HG02759 (cell line): ENCODE results near the gene CYB561.
"Not testable (repeated sequence)": the region's sequence is repeated elsewhere in the genome, so short reads cannot be mapped to it uniquely, and the experiment has no call there.

ENCODE experiments used
- ATAC-seq: cut with Tn5 transposase; IDR thresholded peaks from one replicate; pipeline ENCODE4 v1.9.1; 2021; ENCODE audit warnings: mild to moderate bottlenecking, moderate library complexity; ENCODE audit not compliant: unreplicated experiment

Gene CYB561

GRCh38 chr17:63479495-63480184, 33.5 kb upstream of the CYB561 start:
- no peak for ATAC-seq

DNA sequence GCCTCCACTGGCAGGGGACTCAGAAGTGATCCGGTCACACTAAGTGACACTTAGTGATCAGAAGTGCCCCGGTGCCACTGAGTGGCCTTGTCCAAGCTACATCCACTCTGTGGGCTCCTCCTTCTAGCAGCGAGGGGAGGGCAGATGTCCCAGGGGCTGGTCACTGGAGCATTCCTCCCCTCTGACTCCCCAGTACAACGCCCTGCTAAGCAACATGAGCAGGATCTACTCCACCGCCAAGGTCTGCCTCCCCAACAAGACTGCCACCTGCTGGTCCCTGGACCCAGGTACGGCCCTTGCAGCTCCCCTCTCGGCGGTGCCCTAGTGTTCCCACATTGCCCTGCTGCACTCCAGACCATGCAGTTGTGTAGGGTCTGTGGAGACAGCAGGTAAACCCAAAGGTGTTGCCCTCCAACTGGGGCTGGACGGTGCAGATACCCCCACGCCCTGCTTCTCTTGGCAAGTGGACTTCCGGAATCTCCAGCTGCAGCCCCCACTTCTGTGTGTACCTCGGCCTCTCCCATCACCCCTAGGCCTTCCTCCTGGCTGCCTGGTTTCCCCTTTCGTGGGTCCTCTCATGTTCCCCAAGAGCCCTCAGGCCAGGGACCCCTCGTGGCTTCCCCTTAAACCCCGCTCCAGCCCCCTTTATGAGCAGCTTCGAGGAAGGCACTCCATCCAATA, 32.8 kb upstream of the CYB561 start:
- peak; percentile 69 for ATAC-seq

DNA sequence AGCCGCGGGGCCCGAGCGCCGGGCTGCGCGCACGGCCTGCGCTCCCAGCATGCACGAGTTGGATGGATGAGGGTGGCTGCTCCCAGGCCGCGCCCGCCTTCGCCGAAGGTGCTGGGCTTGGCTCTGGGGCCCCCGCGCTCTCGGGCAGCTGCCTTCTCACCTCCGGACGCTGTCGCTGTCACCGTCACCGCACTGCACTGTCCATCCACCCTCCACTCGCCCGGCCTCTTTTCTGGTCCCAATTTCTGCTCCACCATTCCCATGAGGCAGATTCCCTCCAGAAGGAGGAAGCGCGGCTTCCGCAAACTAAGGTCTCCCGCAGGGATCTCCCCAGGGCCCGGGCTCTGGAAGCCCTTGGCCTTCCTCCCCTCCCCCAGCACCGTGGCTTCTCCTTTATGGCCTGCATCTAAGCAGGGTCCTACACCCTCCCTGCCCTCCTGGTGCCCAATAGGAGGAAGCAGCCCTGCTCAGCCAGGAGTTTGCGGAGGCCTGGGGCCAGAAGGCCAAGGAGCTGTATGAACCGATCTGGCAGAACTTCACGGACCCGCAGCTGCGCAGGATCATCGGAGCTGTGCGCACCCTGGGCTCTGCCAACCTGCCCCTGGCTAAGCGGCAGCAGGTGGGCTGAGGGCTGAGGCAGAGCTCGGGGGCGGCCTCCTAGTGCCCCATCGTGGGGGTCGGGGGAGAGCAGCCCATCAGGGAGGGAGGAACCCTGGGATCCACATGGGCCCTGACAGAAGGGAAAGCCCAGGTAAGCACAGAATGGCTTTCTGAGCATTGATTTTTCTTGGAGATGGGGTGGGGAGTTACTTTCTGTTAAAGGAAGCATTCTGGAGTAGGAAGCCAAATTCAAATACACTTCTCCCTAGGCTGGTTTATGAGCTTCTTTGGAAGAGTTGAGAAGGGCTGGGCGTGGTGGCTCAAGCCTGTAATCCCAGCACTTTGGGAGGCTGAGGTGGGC, 31.7 kb upstream of the CYB561 start:
- peak; percentile 24 for ATAC-seq

- ATAC-seq: peak; percentile 63
Measured at GRCh38 chr17:63476854-63477479, 30.9 kb upstream of the CYB561 start, which contains the start of gene ACE. TSS of gene ACE (plus strand) at chr17:63477061. CDS start at chr17:63477095, 34 bp downstream.

DNA sequence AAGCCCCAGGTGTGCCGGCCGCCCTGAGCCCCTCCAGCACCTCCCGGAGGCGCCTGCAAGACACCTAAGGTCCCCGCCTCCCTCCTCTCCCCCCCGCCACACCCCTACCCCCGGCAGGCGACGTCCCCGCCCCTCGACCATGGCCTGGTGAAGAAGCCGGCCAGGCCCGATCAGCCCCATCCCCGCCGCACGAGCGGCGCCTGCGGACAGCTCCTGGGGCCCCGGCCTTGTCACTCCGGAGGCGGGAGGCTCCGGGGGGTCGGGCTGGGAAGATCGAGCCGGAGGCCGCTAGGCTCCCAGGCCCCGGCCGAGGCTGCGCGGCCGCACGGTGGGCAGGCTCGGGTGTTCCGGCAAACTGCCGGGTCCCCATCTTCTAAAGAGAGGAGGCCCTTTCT, 30.4 kb upstream of the CYB561 start:
- no peak for ATAC-seq

- ATAC-seq: no peak
Measured at GRCh38 chr17:63475491-63476412, 29.6 kb upstream of the CYB561 start.

DNA sequence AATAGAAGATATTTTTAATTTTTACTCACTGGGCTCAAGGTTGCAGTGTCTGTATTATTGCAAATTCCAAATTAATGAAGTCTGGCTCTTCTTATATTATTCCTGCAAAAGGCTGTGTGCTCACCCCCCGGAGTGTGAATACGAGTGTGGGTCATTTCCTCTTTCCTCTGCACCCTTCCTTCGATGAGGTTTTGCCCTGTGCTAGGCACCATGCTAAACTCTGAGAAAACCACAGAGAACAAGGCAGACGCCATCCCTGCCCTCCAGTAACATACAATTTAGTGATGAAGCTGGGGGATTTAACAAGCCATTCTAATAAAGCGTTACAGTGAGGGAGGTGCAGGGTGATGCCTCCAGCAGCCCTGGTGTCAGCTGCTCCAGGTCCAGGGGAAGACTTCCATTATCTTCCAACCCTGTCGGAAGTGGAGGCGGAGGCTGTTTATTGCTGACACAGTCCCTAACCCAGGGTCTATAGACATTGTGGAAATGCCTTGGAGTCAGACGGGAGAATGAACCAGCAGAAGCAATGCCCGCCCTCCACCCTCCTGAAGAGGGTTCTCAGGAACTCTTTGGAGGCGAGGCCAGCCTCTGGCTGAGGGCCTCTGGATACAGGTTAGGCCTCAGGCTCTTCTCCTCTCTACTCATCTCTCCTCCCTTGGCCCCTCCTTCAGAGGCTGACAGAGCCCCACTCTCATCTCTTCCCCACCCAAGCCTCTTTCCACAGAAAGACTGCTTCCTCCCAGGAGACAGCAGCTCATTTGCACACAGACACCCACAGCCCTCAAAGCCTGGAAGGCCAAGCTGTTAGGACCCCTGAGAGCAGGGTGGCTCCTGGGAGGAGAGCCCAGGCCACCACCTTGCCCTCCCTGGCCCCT, 28.7 kb upstream of the CYB561 start:
- ATAC-seq: no peak

DNA sequence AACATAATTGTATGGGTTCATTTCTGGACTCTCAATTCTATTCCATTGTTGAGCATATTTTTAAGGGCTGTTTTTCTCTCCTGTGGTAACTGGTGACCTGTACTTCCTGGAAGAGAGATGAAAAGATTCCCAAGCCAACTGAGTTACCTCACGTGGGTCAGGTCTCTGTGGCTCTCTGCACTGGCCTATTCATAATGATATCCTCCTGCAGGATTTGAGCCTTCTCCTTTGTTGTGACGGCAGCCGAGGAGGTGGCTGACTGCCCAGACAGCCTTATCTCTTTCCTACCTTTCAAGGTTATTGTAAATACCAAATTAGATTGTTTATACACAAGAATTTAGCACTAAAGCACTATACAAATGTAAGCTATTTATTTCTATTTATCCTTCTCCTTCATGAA, 28.1 kb upstream of the CYB561 start:
- no peak for ATAC-seq

- ATAC-seq: not testable (repeated sequence)
Measured at GRCh38 chr17:63468099-63468498, 22.0 kb upstream of the CYB561 start.

DNA sequence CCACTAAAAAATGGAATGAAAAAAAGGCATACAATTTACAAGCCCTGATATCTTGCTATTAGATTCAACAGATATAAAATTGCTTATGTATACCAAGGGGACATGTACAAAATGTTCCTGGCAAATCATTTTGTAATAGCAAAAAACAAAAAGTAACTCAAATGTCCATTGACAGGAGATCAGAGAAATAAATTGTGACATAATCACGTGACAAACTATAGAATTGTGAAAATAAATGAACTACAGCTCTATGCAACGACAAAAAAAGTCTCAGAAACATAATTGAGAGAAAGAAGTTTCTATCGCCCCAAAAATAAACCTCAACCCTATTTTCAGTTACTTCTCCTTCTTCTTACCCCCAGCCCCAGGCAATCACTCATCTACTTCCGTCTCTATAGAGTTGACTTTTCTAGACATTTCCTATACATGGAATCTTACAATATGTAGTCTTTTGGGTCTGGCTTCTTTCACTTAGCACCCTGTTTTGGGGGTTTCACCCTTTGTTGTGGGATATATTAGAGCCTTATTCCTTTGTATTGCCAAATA, 18.7 kb upstream of the CYB561 start:
- no peak for ATAC-seq

DNA sequence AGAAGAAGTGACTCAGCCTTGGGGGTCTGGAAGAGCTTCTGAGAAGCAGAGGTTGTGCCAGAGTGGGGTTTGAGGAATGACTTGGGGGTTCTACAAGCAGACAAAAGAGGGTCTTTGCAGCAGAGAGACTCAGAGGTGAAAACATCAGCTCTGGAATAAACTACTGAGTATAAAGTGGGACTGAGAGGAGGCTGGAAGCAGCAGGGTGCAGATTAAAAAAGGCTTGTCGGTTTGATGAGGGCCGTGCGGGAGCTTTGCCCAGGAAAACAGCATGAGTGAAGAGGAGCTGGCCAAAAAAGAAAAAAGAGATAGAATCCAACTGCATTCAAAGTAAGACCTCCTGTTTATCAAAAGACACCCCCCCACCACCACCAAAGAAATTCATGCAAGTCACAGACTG, 17.7 kb upstream of the CYB561 start:
- no peak for ATAC-seq

DNA sequence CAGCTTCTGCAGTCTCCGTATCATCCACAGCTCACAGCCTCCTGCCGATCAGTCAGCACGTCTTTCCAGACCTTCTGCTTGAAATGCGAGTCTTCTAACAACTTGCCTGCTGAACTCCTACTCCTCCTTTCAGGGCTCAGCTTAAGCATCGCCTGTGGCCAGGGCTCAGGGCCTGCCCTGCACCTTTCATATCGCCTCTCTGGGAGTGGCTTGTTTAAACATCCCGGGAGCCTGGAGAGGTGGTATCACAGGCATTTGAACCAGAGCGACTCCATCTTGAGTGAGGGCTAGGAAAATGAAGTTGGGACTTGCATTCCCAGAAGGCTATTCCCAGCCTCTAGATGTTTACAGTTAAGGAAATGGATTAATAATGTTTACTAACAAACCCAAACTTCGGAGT, 13.9 kb upstream of the CYB561 start:
- ATAC-seq: no peak

DNA sequence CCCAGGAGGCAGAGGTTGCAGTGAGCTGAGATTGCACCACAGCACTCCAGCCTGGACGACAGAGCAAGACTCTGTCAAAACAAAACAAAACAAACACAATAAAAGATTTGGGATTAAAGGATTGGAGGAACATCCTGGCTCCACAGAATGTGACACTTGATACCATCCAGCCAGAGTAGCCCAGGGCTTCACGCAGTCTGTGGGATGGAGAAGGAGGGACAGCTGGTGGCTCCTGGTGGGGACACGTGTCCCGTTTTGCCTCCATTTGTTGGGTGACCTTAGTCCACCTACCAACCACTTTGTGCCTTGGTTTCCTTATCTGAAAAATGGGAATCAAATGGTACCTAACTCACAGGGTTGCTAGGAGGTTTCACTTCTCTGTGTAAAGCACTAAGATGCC, 12.4 kb upstream of the CYB561 start:
- ATAC-seq: no peak

GRCh38 chr17:63455417-63455816, 9.3 kb upstream of the CYB561 start:
- ATAC-seq: no peak

DNA sequence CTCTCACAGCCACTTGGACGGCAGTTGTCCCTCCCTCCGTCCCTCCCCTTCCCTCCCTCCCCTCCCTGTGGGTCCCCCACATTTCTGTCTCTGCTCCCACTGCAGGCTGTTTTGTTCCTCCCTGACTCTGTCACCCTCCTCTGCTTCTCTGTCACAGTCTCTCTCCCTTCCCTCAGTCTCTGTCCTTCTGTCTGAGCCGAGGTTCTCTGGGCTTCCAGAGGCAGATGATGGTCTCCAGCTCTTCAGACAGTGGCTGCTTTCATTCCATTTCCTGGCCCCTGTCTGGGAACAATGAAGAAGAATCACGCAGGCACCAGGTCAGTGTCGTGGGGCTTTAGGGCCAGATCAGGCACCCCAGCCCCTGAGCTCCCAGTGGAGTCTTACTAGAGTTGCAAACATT, 8.8 kb upstream of the CYB561 start:
- ATAC-seq: no peak

DNA sequence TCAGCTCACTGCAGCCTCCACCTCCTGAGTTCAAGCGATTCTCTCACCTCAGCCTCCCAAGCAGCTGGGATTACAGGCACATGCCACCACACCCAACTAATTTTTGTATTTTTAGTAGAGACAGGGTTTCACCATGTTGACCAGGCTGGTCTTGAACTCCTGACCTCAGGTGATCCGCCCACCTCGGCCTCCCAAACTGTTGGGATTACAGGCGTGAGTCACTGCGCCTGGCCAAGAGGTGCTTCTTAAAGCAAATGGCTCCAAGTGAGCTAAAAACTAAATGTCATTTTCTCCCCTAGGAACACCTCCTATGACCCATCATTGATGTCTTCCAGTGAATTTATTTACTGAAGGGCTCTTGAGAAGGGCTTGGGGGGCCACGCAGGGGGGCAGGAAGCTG, 8.3 kb upstream of the CYB561 start:
- ATAC-seq: not testable (repeated sequence)

DNA sequence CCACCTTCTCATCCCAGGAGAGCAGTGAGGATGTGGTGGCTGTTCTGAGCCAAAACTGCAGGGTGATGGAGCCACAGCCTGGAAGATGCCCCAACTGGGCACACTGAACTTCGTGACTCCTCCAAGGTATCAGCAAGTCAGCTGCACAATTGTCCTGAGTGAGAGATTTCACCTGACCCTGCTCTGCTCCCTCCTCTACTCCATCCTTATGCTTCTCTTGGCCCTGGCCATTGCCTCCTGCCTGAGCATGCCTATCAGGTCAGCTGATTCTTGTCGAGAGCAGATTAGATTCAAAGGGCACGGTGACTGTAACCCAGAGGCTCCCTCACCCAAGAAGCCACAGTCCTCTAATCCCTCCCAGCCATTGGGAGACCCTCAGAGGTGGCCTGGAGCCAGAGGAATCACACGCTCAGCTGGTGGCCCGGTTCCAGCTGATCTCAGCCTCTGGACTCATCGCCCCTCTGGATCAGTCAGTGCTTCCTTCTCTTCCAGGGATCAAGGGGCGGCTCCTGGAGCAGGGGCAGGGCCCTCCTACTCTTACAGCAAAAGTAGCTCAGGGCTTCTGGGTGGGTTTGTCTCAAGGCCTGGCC, 7.0 kb upstream of the CYB561 start:
- ATAC-seq: no peak
